Measurements from ENCODE around the gene EIF2B5. TPM values are rescaled to one million over a fixed set of nuclear protein-coding genes. Genes with fewer than 3 reads are reported as not detected.
A peak's percentile ranks its signal among the peaks of the same experiment; 100 is the strongest.

The EIF2B5 gene
- total and polyA plus RNA-seq, 9 of the 15 experiments (the other 6 are each of a cell fraction or from before 2014, with no cell fraction given) = 19.1 to 92.4 (median 74.0) TPM

DNA sequence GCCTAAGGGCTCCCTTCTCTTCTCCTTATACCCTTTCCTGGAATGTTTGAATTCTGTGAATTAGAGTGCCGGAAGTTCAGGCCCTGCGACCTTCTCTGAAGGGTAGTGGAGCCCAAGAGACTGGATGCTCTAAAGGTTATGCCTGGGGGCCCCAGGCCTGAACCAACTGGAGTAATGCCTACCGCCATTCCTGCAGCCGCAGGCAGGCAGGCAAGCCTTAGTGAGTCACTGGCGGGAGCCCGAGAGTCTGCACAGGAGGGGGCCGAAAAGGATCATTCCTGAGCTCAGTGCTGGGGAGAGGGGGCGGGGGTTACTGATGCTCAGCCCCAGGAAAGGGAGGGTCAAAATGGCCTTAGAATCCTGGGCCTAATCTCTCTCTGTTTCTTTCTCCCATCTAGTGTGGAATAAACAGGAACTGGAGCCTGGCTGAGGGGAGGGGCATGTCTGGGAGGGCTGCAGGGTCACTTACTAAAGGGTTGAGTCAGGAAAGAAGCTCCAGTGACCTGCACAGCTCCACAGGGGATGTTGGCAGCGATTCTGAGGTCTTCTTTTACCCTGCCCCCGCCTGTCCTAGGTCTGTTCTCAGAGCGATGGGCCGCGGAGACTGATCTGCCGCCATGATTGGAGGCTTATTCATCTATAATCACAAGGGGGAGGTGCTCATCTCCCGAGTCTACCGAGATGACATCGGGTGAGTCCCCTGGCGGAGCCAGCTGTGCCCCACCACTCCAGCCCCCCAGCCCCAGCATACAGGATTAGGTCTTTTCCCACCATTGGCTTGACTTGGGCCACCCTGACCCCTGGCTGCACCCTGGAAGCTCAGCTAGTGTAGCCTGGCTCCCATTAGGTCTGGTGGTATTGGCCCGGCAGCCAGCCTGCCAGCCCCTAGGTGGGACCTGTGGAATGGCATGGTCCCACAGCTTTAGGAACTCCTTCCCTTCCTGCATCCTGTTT lies 41.5 kb downstream of the EIF2B5 start (continued):
- TF ChIP-seq FOXK2 (conservative IDR thresholded peaks at IDR 0.05 in 1 of 2, IDR thresholded peaks at IDR 0.05 in 1 of 2; ENCODE audit: low read depth in 2 of 2) (peak in 1 of 2 experiments; percentile 81; a peak in 3 of 4 replicates), EGR1 (conservative IDR thresholded peaks at IDR 0.05) (peak; percentile 62), RCOR1 (IDR thresholded peaks at IDR 0.05; ENCODE audit: borderline replicate concordance in 1 of 2, low read depth in 2 of 2, low read length in 2 of 2) (peak in 1 of 2 experiments; percentile 73; a peak in 2 of 4 replicates), ETV5 (CRISPR knock-in tag; IDR thresholded peaks at IDR 0.05; ENCODE audit: low read depth) (peak; percentile 61; the same call in 1 of the 2 replicates), RAD51 (IDR thresholded peaks at IDR 0.05; ENCODE audit: borderline replicate concordance, low read depth) (no peak), RBM15 (IDR thresholded peaks at IDR 0.05; ENCODE audit: insufficient read depth, low read length) (no peak), KLF6 (CRISPR knock-in tag; IDR thresholded peaks at IDR 0.05; ENCODE audit: borderline replicate concordance) (no peak), ZBTB7A (IDR thresholded peaks at IDR 0.05; ENCODE audit: borderline replicate concordance, control insufficient read depth, low read depth, low read length) (peak; percentile 22; the same call in 1 of the 2 replicates), JUN (IDR thresholded peaks at IDR 0.05; ENCODE audit: borderline replicate concordance, low read depth, low read length) (0 out of 2 replicates have a peak, but pooled peaks have one; percentile 37), JUN (CRISPR knock-in tag; IDR thresholded peaks at IDR 0.05; ENCODE audit: borderline replicate concordance) (no peak), TAL1 (IDR thresholded peaks at IDR 0.05) (no peak)
